ENCODE results near the gene SAE1. TPM values are rescaled to one million over a fixed set of nuclear protein-coding genes. Genes with fewer than 3 reads are reported as not detected.
A peak's percentile ranks its signal among the peaks of the same experiment; 100 is the strongest.

Gene SAE1
- polyA plus RNA-seq, 3 donors: 28.3 to 54.2 (median 46.5) TPM

DNA sequence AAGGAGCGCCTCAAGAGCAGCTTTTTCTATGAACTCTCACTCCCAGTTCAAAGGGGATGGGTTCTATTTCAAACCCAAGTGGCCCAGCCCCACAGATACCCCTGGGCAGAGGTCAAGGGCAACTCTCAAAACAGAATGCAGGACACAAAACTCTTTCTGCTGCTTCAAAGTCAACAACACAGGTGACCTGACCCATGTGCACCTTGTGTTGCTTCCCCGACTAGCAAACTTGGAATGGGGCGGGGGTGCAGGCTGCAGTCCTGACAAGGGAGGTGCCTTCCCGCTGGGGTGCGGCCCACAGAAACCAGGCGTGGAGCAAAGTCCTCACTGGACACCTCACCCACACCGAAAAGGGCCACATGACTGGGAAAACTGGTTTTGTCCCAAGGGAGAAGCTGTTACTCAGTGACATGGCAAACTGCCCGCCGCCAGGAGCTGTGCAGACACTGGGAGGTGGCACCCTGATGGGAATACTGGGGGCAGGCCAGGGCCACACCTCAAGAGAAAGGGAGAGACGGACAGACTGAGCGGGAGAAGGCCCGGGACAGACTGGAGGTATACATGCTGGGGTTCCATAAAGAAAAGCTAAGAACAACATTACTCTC is 34.4 kb upstream of the SAE1 start:
- H3K27ac Mint-ChIP-seq: peak overlapping the region in 5 of 7 donors; percentile 51 to 74 (median 71)
- peaks cover 11% of the 10 kb centered on the region for H3K4me1 Mint-ChIP-seq
- Histone ChIP-seq H2AFZ (ENCODE audit: insufficient read depth, low read depth, low read length, poor library complexity, severe bottlenecking) (no peak overlapping the region), H3K4me3 (replicated peaks in 1 of 3; ENCODE audit: low read depth in 2 of 3, low read length in 3 of 3) (no peak overlapping the region), H3K4me2 (replicated peaks; ENCODE audit: extremely low read depth, low read length, poor library complexity, severe bottlenecking) (no peak overlapping the region), H3K4me1 (ENCODE audit: control insufficient read depth in 1 of 2, insufficient read depth in 2 of 2, low read length in 2 of 2) (peaks cover 6 to 10% of the 10 kb centered on the region in 2 donors), H3K79me2 (ENCODE audit: insufficient read depth, low read length) (peaks cover 84% of the 10 kb centered on the region), H3K9ac (ENCODE audit: insufficient read depth, low read length, poor library complexity, severe bottlenecking) (no peak overlapping the region), H3K9me3 (replicated peaks in 1 of 2; ENCODE audit: control insufficient read depth in 1 of 2, insufficient read depth in 1 of 2, low read length in 2 of 2) (no peaks in the 10 kb centered on the region), H3K27ac (ENCODE audit: low read depth in 1 of 2, low read length in 2 of 2) (peak overlapping the region; percentile 3 to 57), H3K27me3 (ENCODE audit: control insufficient read depth in 2 of 2, insufficient read depth in 2 of 2, low read length in 2 of 2) (no peaks in the 10 kb centered on the region), H4K20me1 (ENCODE audit: insufficient read depth, low read length) (peaks cover 75% of the 10 kb centered on the region), H3K36me3 (replicated peaks in 1 of 2; ENCODE audit: control insufficient read depth in 1 of 2, insufficient read depth in 2 of 2, low read length in 2 of 2) (peaks cover 38 to 83% of the 10 kb centered on the region in 2 donors)
- H3K9me3 Mint-ChIP-seq: no peaks in the 10 kb centered on the region
- peaks cover 0 to 2% (median 0%) of the 10 kb centered on the region in 3 donors for H3K27me3 Mint-ChIP-seq (ENCODE audit: low read depth in 3 of 3)
- intact Hi-C loops (cut with micrococcal nuclease): no loop called here
- DNase-seq: no peak
- peaks cover 55 to 88% of the 10 kb centered on the region in 2 donors for H3K36me3 Mint-ChIP-seq
- 92% methylated on average over 5 of the region's 12 CpGs for WGBS (ENCODE audit: insufficient coverage)
- H3K4me3 Mint-ChIP-seq: no peak overlapping the region
- TF ChIP-seq, protein P1, sequence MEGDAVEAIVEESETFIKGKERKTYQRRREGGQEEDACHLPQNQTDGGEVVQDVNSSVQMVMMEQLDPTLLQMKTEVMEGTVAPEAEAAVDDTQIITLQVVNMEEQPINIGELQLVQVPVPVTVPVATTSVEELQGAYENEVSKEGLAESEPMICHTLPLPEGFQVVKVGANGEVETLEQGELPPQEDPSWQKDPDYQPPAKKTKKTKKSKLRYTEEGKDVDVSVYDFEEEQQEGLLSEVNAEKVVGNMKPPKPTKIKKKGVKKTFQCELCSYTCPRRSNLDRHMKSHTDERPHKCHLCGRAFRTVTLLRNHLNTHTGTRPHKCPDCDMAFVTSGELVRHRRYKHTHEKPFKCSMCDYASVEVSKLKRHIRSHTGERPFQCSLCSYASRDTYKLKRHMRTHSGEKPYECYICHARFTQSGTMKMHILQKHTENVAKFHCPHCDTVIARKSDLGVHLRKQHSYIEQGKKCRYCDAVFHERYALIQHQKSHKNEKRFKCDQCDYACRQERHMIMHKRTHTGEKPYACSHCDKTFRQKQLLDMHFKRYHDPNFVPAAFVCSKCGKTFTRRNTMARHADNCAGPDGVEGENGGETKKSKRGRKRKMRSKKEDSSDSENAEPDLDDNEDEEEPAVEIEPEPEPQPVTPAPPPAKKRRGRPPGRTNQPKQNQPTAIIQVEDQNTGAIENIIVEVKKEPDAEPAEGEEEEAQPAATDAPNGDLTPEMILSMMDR (IDR thresholded peaks at IDR 0.05): no peak

DNA sequence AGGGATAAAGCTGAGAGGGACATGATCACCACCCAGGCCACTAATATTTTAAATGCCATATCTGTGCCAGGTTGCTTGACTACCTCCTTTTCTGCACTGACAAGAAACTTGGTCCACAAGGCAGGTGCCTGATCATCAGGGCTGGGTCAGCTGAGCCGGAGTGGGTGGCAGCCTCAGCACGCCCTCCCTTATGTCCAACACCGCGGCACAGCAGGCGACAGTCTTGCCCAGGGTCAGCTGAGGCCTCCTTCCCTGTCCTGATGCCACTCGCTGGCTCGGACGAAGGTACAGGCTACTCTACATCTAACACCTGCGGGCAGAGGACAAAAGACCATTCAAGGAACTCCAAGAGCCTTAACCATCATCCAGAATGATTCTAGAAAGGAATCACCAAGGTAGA is 33.9 kb upstream of the SAE1 start:
- Histone ChIP-seq H3K9me3 (replicated peaks in 1 of 2; ENCODE audit: control insufficient read depth in 1 of 2, insufficient read depth in 1 of 2, low read length in 2 of 2) (no peaks in the 10 kb centered on the region), H3K9ac (ENCODE audit: insufficient read depth, low read length, poor library complexity, severe bottlenecking) (no peak overlapping the region), H3K4me3 (replicated peaks in 1 of 3; ENCODE audit: low read depth in 2 of 3, low read length in 3 of 3) (no peak overlapping the region), H3K36me3 (replicated peaks in 1 of 2; ENCODE audit: control insufficient read depth in 1 of 2, insufficient read depth in 2 of 2, low read length in 2 of 2) (peaks cover 37 to 79% of the 10 kb centered on the region in 2 donors), H3K27ac (ENCODE audit: low read depth in 1 of 2, low read length in 2 of 2) (peak overlapping the region in 1 of 2 donors; percentile 12), H3K4me1 (ENCODE audit: control insufficient read depth in 1 of 2, insufficient read depth in 2 of 2, low read length in 2 of 2) (peaks cover 6 to 10% of the 10 kb centered on the region in 2 donors), H4K20me1 (ENCODE audit: insufficient read depth, low read length) (peaks cover 76% of the 10 kb centered on the region), H3K79me2 (ENCODE audit: insufficient read depth, low read length) (peaks cover 86% of the 10 kb centered on the region), H2AFZ (ENCODE audit: insufficient read depth, low read depth, low read length, poor library complexity, severe bottlenecking) (no peak overlapping the region), H3K27me3 (ENCODE audit: control insufficient read depth in 2 of 2, insufficient read depth in 2 of 2, low read length in 2 of 2) (no peaks in the 10 kb centered on the region), H3K4me2 (replicated peaks; ENCODE audit: extremely low read depth, low read length, poor library complexity, severe bottlenecking) (no peak overlapping the region)
- TF ChIP-seq, protein P1 (IDR thresholded peaks at IDR 0.05): no peak
- Mint-ChIP-seq H3K27ac (peak overlapping the region in 2 of 7 donors; percentile 68 to 71), H3K4me1 (peaks cover 11% of the 10 kb centered on the region), H3K27me3 (ENCODE audit: low read depth in 3 of 3) (peaks cover 0 to 2% (median 0%) of the 10 kb centered on the region in 3 donors), H3K9me3 (no peaks in the 10 kb centered on the region), H3K36me3 (peaks cover 53 to 83% of the 10 kb centered on the region in 2 donors), H3K4me3 (no peak overlapping the region)
- no peak for DNase-seq
- WGBS (ENCODE audit: insufficient coverage): 94% methylated on average over 9 of the region's 9 CpGs
- intact Hi-C loops (cut with micrococcal nuclease): no loop called here
